PC-3 (cell line): ENCODE results near the gene RNU7-1.

Experiments
- EZH2 ChIP-seq: fragments of 300-600 bp; sonication (generic); IDR thresholded peaks from one replicate; pipeline ENCODE4 v1.6.1; 2017; ENCODE audit warnings: antibody characterized with exemption, mild to moderate bottlenecking, low read length; ENCODE audit not compliant: unreplicated experiment
- TF ChIP-seq, protein P1 (sequence below): fragments of 300-600 bp; sonication (generic); conservative IDR thresholded peaks from 2 replicates; pipeline ENCODE4 v1.5.1; 2017; ENCODE audit warnings: antibody characterized with exemption, low read depth, mild to moderate bottlenecking, low read length

DNA sequence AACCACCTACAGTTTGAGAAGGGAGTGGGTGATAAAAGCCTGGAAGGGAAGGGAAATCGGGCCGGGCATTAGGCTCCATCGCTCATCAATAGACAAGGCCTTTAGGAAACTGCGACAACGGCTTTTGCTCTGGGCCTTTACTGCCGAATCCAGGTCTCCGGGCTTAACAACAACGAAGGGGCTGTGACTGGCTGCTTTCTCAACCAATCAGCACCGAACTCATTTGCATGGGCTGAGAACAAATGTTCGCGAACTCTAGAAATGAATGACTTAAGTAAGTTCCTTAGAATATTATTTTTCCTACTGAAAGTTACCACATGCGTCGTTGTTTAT lies 261 bp upstream of the RNU7-1 start:
- TF ChIP-seq, protein P1, sequence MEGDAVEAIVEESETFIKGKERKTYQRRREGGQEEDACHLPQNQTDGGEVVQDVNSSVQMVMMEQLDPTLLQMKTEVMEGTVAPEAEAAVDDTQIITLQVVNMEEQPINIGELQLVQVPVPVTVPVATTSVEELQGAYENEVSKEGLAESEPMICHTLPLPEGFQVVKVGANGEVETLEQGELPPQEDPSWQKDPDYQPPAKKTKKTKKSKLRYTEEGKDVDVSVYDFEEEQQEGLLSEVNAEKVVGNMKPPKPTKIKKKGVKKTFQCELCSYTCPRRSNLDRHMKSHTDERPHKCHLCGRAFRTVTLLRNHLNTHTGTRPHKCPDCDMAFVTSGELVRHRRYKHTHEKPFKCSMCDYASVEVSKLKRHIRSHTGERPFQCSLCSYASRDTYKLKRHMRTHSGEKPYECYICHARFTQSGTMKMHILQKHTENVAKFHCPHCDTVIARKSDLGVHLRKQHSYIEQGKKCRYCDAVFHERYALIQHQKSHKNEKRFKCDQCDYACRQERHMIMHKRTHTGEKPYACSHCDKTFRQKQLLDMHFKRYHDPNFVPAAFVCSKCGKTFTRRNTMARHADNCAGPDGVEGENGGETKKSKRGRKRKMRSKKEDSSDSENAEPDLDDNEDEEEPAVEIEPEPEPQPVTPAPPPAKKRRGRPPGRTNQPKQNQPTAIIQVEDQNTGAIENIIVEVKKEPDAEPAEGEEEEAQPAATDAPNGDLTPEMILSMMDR: no peak
- no peak for TF ChIP-seq EZH2
